Stimulated activated CD8-positive, alpha-beta memory T cell treated with anti-CD3 and anti-CD28 coated beads, Interleukin-12 subunit alpha, Interleukin-12 subunit beta, amount 100 ng/mL, for 1 hour (primary cell): ENCODE results near the gene LYST.
"Not testable (repeated sequence)": the region's sequence is repeated elsewhere in the genome, so short reads cannot be mapped to it uniquely, and the experiment has no call there.

Experiments used
- DNase-seq: peaks from one replicate; pipeline ENCODE4 v3.0.0-alpha.2; 2020; ENCODE audit warnings: low read depth

Gene LYST

DNA sequence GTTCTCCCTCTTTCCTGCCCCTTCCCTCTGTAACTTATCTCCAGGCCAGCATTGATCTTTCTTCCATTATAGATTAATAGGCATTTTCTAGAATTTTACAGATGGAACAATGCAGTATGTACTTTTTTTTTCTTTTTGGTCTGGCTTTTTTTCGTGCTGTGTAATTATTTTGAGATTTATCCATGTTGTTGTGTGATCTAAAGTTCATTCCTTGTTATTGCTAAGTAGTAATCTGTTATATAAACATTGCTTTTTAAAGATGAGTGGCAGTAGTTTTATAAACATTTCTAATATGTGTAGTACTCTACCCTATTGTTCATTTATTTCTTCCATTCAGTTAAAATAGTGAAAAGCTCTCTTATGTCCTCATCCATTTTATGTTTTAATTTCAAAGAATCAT, 5.9 kb downstream of the LYST start:
- no peak for DNase-seq

DNA sequence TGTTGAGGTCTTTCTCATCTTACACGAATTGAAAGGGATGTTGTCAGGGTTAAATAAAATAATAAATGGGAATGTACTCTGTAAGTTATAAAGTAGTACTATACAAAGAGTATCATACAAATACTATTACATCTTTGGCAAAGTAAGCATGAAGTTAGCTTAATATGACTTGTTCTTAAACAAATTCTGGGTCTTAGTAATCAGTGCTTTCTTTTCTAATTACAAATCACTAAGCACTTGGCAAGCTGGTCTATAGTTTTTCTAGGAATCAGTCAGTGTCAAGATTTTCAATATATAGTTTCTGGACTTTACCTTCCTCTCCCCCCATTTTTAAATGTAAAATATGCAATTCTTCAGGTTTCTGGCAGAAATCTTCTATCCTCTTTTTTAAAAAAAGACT, 6.9 kb downstream of the LYST start:
- no peak for DNase-seq

DNA sequence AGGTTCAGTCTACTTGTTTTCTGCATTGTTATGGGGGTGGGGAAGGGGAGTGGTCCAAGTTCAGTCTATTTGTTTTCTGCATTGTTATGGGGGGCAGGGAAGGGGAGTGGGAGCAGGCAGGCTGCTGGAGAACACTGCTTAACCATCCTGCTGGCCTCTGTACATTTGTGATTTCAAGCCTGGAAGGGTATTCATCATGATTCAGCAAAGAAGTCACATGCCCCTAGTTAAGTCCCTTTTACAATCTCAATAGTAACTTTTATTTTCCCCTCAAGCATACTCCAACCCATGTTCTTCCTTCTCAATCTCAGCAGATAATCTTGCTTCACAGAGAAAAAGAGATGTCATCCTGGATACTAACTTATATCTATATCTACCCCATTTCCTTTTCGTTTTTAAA, 7.9 kb downstream of the LYST start:
- no peak for DNase-seq

DNA sequence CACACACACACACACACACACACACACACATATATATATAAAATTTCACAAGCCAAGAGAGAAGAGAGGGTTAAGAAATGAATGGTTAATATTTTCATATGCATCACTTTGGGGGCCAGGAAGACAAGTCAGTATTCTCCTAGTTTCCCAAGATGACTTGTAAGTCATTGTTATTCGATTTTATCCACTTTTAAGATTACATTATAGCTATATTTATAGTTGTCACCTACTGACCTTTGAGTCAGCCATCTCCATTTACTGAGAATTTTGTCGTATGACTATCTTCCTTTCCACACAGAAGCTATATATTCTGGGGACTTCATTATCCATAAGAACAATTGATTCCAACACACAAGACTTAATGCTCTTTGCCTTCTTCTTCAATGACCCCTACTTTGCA, 8.9 kb downstream of the LYST start:
- no peak for DNase-seq

DNA sequence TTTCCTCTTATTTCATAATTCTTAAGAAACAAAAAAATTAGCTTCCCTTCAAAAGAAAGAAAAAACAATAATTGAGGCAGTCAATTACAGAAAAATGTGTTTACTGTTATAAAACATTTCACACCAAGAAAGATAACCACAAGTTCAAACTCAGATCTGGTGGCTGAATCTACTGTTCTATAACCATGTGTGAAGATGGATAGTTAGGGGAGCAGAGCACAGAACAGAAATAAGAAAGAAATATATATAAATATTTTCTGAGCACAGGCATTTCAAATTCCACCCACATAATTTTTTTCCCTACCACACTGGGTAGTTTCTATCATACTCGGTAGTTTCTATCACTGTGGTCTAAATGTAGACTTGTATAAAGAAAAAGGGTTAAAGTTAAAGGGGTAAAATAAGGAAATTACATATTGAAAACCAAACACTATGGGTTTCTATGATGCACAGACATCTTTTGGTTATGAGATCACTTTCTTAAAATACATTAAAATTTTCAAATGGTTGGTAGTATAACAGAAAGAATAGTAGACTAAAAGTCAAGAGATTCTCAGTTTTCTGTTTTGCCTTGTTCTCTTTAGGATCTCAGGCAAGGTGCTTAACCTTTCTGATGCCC, 10.8 kb downstream of the LYST start:
- no peak for DNase-seq

DNA sequence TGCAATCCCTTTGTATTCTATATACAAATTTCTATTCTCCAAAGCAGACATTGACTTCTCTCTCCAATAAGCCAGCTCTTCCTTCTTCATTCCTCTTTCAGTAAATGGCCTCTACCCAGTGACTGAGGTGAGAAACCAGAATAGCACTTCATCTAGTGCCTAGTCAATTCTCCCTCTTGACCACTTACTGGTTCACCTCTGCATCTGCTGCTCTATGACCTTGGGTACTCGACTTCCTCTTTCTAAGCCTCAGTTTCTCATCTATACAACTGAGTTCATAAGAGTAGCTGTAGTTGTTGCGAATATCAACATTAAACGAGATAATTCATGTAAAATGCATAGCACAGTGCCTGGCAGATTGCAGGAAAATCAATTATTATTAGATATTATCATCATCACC, 12.4 kb downstream of the LYST start:
- DNase-seq, result no peak

DNA sequence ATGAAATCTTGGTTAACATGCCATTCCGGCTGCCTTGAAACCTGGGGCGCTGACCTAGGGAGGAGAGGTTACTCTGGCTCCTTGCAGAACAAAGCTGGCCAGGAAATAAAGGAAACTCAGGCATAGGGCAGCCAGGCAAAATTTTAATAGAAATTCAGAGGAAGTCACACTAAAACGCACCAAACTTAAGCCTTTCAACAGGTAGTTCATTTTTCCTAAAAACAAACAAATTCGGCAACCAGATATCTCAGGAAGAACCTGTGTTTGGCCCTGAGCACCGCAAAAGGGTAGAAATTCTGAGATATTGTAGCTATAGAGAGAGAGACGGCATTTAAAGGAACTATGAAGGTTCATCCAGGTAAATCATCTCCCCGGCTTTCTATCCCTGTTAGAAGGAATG, 13.1 kb downstream of the LYST start:
- DNase-seq, result no peak

DNA sequence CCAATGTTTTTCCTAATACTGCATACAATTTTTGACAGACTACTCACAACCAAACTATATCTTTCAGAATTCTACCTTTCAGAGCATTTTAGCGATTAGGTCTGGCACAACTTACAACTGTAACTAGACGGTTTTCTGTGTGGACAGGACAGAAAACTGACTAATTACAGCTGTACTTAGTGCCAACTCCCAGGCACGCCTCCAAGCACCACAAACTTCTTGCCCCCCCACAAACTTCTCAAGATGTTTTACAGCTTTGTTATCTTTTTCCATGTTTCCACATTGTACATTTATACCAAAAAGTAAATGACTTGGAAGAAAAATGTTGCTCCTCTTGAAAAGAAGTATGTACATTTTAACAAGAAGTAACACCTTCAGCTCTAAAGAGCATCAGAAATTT, 13.8 kb downstream of the LYST start:
- DNase-seq, result no peak

DNA sequence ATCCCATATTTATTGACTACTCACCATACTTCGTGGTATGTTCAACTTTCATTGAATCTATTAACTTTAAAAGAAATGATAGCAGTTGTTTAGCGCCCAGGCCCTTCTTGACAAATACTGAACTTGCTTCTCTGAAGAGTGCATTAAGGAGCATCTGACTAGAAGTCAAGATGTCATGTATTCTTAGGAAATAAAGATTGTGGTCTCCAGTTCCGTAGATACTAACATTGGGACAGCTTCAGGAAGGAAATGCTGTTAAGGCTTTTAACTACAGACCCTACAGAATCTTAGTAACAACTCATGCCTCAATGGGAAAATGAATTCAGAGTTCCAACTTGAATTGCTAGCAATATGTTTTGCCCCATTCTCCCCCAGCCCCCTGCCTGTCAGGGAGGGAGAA, 14.8 kb downstream of the LYST start:
- no peak for DNase-seq

DNA sequence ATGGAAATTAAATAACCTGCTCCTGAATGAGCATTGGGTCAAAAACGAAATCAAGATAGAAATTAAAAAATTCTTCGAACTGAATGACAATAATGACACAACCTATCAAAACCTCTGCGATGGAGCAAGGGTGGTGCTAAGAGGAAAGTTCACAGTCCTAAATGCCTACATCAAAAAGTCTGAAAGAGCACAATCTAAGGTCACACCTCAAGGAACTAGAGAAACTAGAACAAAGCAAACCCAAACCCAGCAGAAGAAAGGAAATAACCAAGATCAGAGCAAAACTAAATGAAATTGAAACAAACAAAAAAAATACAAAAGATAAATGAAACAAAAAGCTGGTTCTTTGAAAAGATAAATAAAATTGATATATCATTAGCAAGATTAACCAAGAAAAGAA, 18.5 kb downstream of the LYST start:
- not testable (repeated sequence) for DNase-seq

DNA sequence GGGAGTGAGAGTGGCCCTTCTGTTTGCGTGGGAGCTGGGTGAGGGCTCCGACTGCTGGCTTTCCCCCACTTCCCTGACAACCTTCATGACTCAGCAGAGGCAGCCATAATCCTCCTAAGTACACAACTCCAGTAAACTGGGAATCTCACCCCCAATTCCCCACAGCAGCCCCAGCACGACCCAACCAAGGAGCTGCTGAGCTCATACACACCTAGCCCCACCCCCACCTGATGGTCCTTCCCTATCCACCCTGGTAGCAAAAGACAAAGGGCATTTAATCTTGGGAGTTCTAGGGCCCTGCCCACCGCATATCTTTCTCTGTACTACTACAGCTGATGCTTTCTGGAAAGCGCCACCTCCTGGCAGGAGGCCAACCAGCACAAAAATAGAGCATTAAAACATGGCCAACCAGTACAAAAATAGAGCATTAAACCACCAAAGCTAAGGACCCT, 21.0 kb downstream of the LYST start:
- DNase-seq, result not testable (repeated sequence)

DNA sequence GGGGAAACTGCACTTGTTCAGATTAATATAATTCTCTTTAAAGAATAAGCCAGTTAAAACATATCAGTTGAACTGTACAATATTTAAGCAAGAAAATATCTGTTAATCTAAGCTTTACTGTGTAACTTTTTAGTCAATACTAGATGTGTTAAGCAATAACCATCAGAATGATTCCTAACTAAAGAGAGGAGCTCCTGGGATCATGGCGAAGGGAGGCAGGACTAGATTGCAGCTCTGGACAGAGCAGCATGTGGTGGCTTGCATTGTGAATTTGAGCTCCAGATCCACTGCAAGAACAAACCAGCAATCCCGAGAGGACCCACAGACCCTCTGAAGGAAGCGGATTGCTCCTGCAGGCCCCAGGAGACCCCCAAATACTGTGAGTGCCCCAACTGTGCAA, 21.9 kb downstream of the LYST start:
- no peak for DNase-seq

DNA sequence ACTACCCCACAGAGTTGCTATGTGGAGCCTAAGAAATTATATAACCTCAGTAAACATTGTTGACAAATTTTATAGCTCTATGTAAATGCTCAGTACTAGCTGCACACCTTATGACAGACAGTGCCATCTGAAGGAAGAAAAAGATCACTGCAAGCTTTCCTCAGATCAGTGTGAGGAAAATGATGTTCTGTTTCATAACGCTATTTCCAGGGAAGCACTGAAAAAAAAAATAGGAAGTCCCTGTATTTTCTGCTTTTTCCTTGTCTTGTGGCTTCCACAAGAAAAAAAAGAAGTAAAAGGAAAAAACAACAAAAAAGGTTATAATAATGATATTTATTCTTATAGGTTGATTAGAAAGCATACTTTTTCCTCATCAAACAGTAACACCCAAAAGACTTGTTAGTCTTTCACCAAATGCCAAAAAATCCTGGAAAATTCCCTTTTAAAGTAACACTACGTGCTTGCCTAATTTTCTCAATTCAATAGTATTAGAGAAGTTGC, 23.2 kb downstream of the LYST start:
- DNase-seq, result no peak

DNA sequence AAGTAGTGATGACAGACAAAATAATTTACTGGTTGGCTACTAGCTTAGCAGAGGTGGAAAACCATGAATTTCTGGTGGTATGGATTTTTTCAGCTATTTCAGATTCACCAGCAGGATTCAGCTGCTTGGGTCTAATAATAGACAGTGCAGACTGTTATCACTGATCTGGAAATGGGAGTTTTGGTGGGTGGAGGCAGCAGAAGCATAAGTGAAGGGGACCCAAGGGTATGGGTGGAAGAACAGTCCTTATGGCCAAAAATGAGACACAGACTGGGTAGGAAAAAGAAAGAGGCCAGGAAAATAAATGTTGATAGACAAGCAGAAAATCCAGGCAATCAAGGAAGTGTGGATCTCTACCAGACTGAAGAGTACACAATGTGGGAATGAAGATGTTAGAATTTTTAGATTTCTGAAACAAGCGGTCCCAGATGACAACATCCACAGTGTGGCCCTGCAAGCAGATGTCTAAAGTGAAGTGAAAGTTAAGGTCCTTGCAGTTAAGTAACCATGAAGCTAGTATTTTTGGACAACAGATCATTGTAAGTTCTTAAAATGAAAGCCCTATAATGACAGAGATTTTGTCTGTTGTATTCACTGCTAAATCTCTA, 24.7 kb downstream of the LYST start:
- DNase-seq, result no peak

DNA sequence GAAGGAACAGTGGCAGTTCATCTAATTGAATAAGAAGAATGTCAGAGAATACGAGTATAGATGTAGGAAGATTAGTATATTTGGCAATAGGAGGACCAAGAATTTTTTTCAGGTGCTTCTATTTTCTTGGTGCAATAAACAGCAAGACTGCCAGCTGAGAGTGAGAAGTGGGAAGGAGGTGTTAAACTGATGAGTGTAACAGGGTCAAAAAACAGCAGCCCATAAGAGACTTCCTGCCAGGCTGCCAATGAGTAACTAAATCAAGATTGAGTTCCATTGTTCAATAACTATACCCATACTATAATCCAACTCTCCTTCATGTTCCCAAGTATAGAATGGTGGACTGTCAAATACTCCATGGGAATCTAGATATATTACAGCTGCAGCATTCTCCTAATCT, 28.7 kb downstream of the LYST start:
- DNase-seq, result no peak

DNA sequence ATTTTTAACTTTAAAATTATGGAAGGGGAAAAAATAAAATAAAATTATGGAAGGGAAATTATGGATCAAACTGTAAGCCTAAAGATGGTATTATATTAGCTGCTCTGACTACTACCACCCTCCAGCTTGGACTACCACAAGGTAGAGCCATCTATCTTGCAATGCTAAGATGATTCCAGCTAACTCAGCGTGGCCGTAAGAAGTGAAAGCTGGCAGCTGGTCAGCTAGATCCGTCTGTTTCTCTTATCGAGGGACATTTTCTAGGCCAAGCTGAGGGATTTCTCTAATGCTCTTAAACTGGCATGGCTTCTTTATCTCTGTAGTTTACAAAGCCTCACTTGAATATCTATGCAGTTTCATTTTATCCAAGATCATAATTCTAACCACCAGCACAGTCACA, 31.5 kb downstream of the LYST start:
- no peak for DNase-seq

DNA sequence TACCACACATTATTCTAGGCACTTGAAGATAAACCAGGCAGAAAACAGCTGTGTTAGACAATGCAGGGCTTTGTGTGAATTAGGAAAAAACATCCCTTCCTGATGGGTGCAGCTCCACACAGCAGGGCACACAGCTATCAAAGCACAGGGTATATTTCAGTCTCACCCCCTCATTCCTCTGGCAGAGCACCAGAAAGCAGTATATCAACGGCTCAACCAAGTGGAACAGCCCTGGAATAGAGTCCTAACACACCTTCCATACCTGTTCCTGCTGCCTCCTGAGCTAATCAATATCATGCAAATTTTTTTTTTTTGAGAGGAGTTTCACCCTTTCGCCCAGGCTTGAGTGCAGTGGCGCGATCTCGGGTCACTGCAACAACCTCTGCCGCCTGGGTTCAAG, 32.1 kb downstream of the LYST start:
- DNase-seq, result no peak

DNA sequence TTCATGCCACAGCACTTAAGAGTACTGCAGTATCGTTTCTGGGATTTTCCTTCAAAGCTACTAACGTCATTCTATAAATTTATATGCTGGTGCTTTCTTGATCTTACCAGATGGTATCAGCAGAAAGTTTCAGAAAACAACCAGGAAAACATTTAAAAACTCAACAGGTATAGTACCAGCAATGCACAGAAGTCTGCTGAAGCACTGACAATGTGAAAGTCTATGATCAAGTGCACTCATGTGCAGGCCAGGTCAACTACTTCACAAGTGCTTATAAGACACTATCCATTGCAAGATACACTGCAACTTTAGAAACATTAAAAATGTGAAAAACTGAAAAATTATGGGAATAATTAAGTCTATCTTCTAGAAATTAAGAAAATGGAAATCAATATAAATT, 34.7 kb downstream of the LYST start:
- no peak for DNase-seq

DNA sequence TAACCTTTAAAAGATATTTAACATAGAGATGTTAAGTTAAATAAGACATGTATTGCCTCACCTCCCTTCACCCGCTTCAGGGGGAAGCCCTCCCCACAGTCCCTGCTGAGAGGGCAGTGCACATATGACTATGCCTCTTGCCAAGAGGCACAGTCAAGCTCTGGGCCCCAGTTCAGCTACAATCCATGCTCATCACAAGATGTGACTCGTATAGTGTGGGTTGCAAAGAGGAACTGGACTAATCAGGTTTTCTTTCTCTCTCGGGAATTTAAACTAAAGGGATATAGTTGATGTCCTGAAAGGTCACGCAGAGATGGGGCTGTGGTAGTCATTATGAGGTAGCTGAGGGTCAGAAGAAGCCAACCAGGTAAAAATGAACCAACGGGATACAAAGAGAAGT, 35.6 kb downstream of the LYST start:
- no peak for DNase-seq

DNA sequence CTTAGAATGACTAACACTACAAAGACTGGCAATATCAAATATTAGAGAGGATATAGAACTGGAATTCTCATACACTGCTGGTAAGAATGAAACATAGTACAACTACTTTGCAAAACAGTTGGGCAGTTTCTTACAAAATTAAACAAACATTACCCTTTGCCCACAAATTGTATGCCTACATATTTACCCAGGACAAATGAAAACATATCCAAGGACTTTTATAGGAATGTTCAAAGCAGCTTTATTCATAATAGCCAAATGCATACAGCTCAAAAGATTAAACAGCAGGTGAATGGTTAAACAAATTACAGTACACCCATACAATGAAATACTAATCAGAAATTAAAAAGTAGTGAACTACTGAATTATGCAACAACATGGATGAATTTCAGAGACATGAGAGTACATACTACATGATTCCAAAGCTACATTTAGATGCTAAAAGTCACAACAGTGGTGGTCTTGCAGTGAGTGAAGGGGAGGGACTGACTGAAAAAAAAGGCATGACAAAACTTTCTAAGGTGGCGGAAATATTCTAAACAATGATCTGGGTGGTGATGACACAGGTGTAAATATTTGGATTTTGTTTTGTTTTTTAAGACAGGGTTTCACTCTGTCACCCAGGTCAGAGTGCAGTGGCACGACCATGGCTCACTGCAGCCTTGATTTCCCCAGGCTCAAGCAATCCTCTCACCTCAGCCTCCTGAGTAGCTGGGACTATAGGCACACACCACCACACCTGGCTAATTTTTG, 40.4 kb downstream of the LYST start:
- DNase-seq, result no peak

DNA sequence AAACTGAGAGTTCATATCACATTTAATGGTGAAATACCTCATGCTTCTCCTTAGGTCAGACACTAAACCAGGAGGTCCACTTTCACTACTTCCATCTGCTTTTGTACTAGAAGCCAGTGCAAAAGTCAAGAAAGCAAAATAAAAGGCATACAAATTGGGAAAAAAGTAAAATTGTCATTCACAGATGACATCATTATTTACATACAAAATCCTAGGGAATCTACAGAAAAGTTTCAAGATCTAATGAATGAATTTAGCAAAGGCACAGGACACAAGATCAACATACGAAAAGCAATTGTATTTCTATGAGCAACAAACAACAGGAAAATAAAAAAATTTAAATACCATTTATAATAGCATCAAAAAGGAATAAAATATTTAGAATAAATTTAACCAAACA, 41.5 kb downstream of the LYST start:
- no peak for DNase-seq

DNA sequence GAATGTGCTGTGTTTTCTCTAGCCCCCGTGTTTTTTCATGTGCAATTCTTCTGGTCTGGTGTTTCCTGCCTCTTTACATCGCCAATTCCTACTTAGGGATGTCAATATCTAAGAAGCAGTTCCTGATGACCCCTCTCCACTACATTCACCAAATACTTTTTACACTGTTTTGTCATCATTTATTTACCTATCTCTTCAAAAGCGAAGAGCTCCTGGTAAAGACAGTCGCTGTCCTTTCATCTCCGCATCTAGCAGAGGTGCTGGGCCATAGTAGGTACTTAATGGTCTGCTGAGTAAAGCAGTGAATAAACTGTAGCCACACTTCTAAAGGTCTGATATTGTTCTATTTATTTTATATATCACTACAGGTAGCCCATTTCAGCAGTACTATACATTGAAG, 43.0 kb downstream of the LYST start:
- DNase-seq, result no peak

DNA sequence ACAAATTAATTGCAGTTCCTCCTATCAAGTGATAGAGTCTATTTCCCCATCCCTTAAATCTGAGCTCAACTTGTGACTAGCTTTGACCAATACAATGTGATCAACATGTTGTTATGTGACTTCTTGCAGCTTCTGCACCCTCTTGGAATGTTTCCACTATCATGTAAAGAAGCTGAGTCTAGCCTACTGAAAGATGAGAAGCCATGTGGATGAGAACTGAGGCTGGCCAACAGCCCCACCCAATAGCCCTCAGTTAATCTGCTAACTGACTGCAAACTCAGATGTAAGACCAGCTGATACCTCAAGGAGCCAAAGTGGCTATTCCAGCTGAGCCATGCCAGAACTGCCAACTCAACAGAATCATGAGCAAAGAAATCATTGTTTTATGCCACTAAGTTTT, 44.0 kb downstream of the LYST start:
- no peak for DNase-seq
